Brain microvascular endothelial cell (primary cell): ENCODE data around the gene XRN2.

Experiments used
- DNase-seq: peaks from one replicate; pipeline ENCODE4 v3.0.0-alpha.2; 2020
- H3K27ac ChIP-seq: fragments of 250-450 bp; sonication (Bioruptor Pico); 2 replicates; pipeline ENCODE4 v1.5.1; 2020; ENCODE audit warnings: mild to moderate bottlenecking, moderate library complexity
- H3K27me3 ChIP-seq: fragments of 250-450 bp; sonication (Bioruptor Pico); replicated peaks from 2 replicates; pipeline ENCODE4 v1.5.1; 2020; ENCODE audit warnings: mild to moderate bottlenecking
- H3K36me3 ChIP-seq: fragments of 250-450 bp; sonication (Bioruptor Pico); replicated peaks from 2 replicates; pipeline ENCODE4 v1.5.1; 2020; ENCODE audit warnings: mild to moderate bottlenecking
- H3K4me3 ChIP-seq: 2 replicates; pipeline ENCODE4 v1.5.1; 2011; ENCODE audit warnings: low read depth, mild to moderate bottlenecking, control low read depth, low read length, moderate library complexity
- in situ Hi-C: cut with HindIII; loops from 2 replicates; pipeline ENCODE4 v1.10.0; 2017; ENCODE audit warnings: low sequenced_read_pairs, low pct_ligation_motif_present
- TF ChIP-seq, protein P1 (sequence below): IDR thresholded peaks from 2 replicates; pipeline ENCODE4 v1.5.1; 2011; ENCODE audit warnings: low read depth, mild to moderate bottlenecking, moderate library complexity, low read length, control low read depth, inconsistent platforms; ENCODE audit errors: missing control alignments

The XRN2 gene

GRCh38 chr20:21353236-21353635 is 50.1 kb downstream of the XRN2 start:
- no peaks in the 10 kb centered on the region for H3K27me3 ChIP-seq
- TF ChIP-seq, protein P1, sequence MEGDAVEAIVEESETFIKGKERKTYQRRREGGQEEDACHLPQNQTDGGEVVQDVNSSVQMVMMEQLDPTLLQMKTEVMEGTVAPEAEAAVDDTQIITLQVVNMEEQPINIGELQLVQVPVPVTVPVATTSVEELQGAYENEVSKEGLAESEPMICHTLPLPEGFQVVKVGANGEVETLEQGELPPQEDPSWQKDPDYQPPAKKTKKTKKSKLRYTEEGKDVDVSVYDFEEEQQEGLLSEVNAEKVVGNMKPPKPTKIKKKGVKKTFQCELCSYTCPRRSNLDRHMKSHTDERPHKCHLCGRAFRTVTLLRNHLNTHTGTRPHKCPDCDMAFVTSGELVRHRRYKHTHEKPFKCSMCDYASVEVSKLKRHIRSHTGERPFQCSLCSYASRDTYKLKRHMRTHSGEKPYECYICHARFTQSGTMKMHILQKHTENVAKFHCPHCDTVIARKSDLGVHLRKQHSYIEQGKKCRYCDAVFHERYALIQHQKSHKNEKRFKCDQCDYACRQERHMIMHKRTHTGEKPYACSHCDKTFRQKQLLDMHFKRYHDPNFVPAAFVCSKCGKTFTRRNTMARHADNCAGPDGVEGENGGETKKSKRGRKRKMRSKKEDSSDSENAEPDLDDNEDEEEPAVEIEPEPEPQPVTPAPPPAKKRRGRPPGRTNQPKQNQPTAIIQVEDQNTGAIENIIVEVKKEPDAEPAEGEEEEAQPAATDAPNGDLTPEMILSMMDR, result no peak
- H3K4me3 ChIP-seq, result no peak overlapping the region
- DNase-seq, result no peak
- H3K27ac ChIP-seq, result no peak overlapping the region
- in situ Hi-C loops, result no loop called here
- H3K36me3 ChIP-seq, result peaks cover 21% of the 10 kb centered on the region

DNA sequence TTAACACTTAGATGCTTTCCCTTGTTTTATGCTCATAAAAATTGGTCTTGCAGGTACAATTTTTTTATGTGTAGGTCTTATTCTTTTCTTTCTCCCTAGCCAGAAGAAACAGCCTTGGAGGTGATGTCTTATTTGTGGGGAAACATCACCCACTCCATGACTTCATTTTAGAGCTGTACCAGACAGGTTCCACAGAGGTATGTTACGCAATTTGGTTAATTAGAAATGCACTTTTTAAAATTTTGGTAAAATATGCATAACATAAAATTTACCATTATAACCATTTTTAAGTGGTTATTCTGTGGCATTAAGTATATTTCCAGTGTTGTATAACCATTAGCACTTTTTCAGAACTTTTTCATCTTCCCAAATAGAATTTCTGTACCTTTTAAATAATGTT is 52.9 kb downstream of the XRN2 start:
- no peak overlapping the region for H3K27ac ChIP-seq
- H3K4me3 ChIP-seq, result no peak overlapping the region
- H3K36me3 ChIP-seq, result peaks cover 16% of the 10 kb centered on the region
- in situ Hi-C loops, result no loop called here
- H3K27me3 ChIP-seq, result no peaks in the 10 kb centered on the region
- no peak for DNase-seq
- TF ChIP-seq, protein P1, result no peak

GRCh38 chr20:21356386-21356785 is 53.3 kb downstream of the XRN2 start:
- in situ Hi-C loops, result no loop called here
- Histone ChIP-seq H3K36me3 (peaks cover 16% of the 10 kb centered on the region), H3K27me3 (no peaks in the 10 kb centered on the region), H3K27ac (no peak overlapping the region), H3K4me3 (no peak overlapping the region)
- TF ChIP-seq, protein P1, result no peak
- no peak for DNase-seq

DNA sequence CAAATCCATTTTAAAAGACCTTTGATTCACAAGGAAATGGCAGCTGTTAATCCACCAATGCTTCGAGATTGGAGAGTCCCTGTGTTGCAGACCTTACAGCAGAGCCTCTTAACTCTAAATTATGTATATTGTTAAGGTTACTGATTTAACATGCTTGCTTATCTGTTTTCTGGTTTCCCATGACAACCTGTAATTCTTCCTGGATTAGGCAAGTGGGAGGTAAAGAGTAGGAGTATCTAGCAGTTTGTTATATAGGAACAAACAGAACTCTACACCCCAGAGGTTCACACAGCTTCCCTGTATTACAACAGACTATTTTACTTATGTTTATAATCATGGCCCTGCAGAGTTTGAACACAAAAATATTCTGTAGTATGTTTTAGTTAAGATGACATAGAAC is 54.7 kb downstream of the XRN2 start:
- Histone ChIP-seq H3K27me3 (no peaks in the 10 kb centered on the region), H3K36me3 (peaks cover 18% of the 10 kb centered on the region), H3K27ac (no peak overlapping the region), H3K4me3 (no peak overlapping the region)
- TF ChIP-seq, protein P1, result no peak
- in situ Hi-C loops, result no loop called here
- DNase-seq, result no peak

DNA sequence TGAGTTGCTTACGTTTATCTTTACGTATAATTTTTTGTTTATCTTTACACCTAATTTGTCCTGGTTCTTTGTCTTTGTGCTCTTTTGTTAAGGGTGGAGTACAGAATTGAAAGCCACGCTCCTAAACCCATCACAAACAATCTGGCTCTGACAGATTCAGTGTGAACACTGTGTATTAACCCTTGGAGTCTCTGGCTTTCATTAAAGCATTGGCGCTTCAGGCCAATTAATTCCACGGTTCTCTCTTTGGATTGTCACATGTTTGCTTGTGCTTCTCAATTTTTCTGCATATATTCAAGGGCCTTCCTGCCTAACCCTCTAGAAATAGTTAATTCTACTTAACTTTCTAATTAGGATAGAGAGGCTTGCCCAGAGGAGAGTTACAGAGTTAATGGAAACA is 55.6 kb downstream of the XRN2 start:
- no peak overlapping the region for H3K4me3 ChIP-seq
- H3K27ac ChIP-seq, result no peak overlapping the region
- TF ChIP-seq, protein P1, result no peak
- no peak for DNase-seq
- no peaks in the 10 kb centered on the region for H3K27me3 ChIP-seq
- in situ Hi-C loops, result no loop called here
- H3K36me3 ChIP-seq, result peaks cover 23% of the 10 kb centered on the region

DNA sequence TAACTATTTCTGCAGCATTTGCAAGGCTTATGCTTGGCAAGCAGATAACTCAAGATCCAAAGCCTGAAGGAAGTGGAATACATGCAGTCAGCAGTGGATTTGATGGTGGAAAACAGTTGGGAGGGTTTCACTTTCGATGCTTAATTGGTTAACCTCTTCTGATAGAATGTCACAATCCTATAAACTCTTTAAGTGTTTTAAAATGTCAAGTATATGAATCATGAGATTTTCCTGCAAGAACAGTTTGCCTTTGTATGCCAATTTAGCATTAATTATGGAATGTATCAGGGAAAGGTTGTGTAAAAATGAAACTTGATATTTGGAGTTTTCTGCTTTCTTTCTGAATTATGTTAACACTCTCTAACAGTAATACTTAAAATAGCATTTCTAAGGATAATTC is 57.6 kb downstream of the XRN2 start:
- Histone ChIP-seq H3K36me3 (peaks cover 26% of the 10 kb centered on the region), H3K27ac (no peak overlapping the region)
- in situ Hi-C loops, result no loop called here

More for the DNA sequence above, 57.6 kb downstream of the XRN2 start:
- no peak overlapping the region for H3K4me3 ChIP-seq
- TF ChIP-seq, protein P1, result no peak
- H3K27me3 ChIP-seq, result no peaks in the 10 kb centered on the region
- DNase-seq, result no peak
